Activated CD8-positive, alpha-beta memory T cell treated with anti-CD3 and anti-CD28 coated beads, Interleukin-2, amount 50 U/mL, for 4 hours (primary cell): ENCODE data around the gene TERT.
"Not testable (repeated sequence)": the region's sequence is repeated elsewhere in the genome, so short reads cannot be mapped to it uniquely, and the experiment has no call there.

Experiments
- DNase-seq: peaks from one replicate; pipeline ENCODE4 v3.0.0-alpha.2; 2020

TERT gene

GRCh38 chr5:1231354-1231905, 63.4 kb downstream of the TERT start:
- DNase-seq, result no peak

GRCh38 chr5:1230551-1230950, 64.3 kb downstream of the TERT start:
- DNase-seq, result no peak

GRCh38 chr5:1229822-1230221, 65.0 kb downstream of the TERT start:
- no peak for DNase-seq

- not testable (repeated sequence) for DNase-seq
Observed at GRCh38 chr5:1229023-1229422, 65.8 kb downstream of the TERT start.

- no peak for DNase-seq
Observed at GRCh38 chr5:1228120-1228519, 66.7 kb downstream of the TERT start.

- no peak for DNase-seq
Observed at GRCh38 chr5:1227667-1228066, 67.2 kb downstream of the TERT start.

- DNase-seq, result no peak
Observed at GRCh38 chr5:1226839-1227581, 67.9 kb downstream of the TERT start.

GRCh38 chr5:1226231-1226630, 68.6 kb downstream of the TERT start:
- no peak for DNase-seq

GRCh38 chr5:1225081-1225480, 69.8 kb downstream of the TERT start, which contains the start of gene SLC6A18:
SLC6A18 (plus strand) TSS chr5:1225381; CDS start chr5:1225478, 97 bp downstream.
- DNase-seq, result no peak

- no peak for DNase-seq
Observed at GRCh38 chr5:1224631-1225030, 70.2 kb downstream of the TERT start.

GRCh38 chr5:1223278-1223670, 71.6 kb downstream of the TERT start:
- no peak for DNase-seq

- DNase-seq, result no peak
Observed at GRCh38 chr5:1222621-1223277, 72.1 kb downstream of the TERT start.

- DNase-seq, result no peak
Observed at GRCh38 chr5:1222147-1222546, 72.7 kb downstream of the TERT start.

GRCh38 chr5:1221721-1222120, 73.1 kb downstream of the TERT start:
- DNase-seq, result no peak

GRCh38 chr5:1220831-1221230, 74.0 kb downstream of the TERT start:
- no peak for DNase-seq

GRCh38 chr5:1220351-1220750, 74.5 kb downstream of the TERT start:
- no peak for DNase-seq

- DNase-seq, result no peak
Observed at GRCh38 chr5:1219768-1220100, 75.1 kb downstream of the TERT start.

- no peak for DNase-seq
Observed at GRCh38 chr5:1219098-1219767, 75.6 kb downstream of the TERT start.

GRCh38 chr5:1218351-1219080, 76.4 kb downstream of the TERT start:
- no peak for DNase-seq

- DNase-seq, result no peak
Observed at GRCh38 chr5:1217596-1218206, 77.2 kb downstream of the TERT start.

- no peak for DNase-seq
Observed at GRCh38 chr5:1216918-1217295, 78.0 kb downstream of the TERT start.

GRCh38 chr5:1216211-1216917, 78.5 kb downstream of the TERT start:
- DNase-seq, result no peak
